ENCODE results near the gene MTMR11.

Gene MTMR11

DNA sequence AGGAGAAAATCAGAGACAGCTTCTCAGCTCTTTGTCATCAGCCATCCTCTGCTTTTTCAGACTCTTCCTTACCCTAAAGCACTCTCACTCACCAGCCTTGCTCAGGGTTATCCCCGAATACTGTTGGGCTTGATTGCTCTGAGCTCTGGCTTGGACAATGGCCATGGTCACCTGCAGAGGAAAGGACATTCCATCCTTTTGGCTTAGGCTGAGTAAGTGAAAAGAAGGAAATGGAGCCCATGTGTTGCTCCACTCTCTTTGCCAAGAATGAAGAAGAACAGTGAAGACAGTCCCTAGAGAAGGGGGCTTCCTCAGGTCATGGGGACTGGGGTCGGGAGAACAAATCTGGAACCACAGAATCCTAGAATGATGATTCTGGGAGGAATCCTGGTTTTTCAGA is 2.3 kb downstream of the MTMR11 start:
- no peak for DNase-seq (ENCODE audit: low spot score)

- DNase-seq (ENCODE audit: low spot score), result no peak
Observed at GRCh38 chr1:149933208-149933607, 3.5 kb downstream of the MTMR11 start.

DNA sequence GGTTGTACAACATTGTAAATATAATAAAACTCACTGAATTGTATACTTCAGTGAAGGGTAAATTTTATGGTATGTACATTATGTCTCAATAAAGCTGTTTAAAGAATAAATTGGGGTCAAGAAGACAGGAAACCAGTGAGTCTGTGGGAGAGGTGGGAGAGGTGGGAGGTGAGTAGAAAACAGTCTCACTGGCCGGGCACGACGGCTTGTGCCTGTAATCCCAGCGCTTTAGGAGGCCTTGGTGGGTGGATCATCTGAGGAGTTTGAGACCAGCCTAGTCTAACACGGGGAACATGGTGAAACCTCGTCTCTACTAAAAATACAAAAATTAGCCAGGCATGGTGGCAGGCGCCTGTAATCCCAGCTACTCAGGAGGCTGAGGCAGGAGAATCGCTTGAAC is 4.2 kb downstream of the MTMR11 start:
- no peak for DNase-seq (ENCODE audit: low spot score)

DNA sequence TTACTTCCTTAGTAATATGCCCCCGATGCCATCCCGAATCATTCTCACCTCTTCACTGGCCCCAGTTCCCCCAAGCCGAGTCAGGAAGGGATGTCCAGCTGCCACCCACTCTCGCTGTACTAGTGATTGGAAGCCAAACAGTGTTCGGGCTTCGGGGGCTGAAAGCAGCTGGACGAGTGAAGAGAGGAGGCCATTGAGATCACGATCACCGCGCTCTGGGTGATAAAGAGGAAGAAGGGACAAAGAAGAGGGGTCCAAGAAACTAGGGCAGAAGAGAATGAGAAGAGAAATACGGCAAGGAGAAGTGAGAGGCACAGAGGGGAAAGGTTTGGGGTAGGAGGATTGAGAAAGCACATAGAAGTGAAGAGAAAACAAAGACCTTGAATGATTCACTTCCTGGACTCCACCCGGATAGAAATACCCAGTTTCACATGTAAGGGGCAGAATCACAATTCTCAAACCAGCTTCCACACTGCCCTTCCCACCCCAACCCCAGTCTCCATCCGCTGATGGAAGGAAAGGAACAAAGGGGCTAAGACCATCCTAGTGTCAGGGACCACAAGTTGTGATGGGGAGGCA is 5.4 kb downstream of the MTMR11 start:
- DNase-seq (ENCODE audit: low spot score), result no peak

DNA sequence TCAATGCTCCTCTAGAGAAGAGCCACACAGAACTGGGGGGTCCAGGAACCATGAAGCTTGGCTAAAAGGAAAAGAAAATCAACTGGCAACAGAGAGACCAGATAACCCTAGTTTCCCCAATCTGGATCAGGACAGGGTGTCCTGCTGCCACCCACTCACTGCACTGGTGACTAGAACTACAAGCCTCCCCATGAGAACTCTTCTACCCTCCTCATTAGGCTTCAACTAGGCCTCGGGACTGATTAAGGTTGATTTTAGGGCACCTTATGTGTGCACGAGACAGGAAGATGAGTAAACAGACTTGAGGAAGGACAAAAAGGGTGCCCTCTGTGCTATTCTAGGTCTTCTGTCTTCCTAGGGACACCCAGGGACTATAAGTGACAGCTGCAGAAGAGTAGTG is 6.8 kb downstream of the MTMR11 start:
- DNase-seq (ENCODE audit: low spot score), result no peak

DNA sequence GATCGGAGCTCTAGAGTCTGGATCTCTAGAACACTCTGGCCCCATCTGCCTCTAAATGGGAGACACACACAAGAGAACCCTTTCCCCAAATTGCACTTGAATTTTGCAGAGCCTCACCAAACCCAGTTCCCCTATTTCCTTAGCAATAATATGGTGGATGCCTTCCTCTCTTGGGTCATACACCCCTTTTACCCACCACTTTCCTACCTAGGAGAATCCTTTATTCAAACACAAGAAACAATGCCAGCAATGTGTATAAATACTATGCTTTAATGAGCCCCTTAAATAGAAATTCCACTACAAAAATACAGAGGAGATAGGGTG is 8.3 kb downstream of the MTMR11 start:
- DNase-seq (ENCODE audit: low spot score), result no peak

- peak; percentile 91 for DNase-seq (ENCODE audit: low spot score)
Observed at GRCh38 chr1:149927563-149928400, 8.9 kb downstream of the MTMR11 start, which contains the start of gene SF3B4. Gene SF3B4 (minus strand): TSS chr1:149927803. CDS start chr1:149927759, 44 bp downstream.

GRCh38 chr1:149927056-149927562 is 9.6 kb downstream of the MTMR11 start:
- DNase-seq (ENCODE audit: low spot score), result no peak

DNA sequence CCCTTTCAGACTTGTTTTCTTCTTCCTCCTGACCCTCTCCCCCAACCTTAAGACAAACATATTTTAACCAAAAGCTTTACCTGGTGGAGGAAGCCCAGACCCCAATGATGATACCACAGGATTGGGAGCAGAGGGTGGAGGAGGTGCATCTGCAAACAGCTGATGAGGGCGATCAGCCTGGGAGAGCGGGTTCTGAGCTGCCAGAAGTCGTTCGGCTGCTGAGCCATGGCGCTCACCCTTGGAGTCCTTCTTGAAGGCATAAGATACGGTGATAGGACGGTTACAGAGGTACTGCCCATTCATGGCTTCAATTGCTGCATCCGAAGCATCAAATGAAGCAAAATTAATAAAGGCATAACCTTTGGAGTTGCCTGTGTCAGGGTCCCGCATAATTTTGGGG is 10.4 kb downstream of the MTMR11 start:
- no peak for DNase-seq (ENCODE audit: low spot score)

DNA sequence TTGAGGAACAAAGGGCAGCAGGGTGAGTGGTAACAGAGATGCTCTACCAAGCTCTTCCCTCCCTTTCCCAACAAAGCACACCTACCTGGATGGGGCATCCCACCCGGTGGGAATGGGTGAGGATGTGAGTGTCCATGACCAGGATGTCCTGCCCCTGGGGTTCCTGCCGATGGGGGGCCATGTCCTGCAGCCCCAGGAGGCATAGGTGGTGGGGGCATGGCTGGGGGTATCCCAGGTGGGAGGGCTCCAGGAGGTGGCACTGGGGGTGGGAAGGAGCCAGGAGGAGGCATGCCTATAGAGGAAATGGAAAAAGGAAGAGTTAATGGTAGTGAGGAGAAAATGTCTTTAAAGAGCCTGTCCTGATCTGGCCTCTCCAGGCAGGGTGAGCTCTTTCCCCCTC is 10.9 kb downstream of the MTMR11 start:
- no peak for DNase-seq (ENCODE audit: low spot score)

- DNase-seq (ENCODE audit: low spot score), result no peak
Observed at GRCh38 chr1:149925345-149925744, 11.3 kb downstream of the MTMR11 start.

DNA sequence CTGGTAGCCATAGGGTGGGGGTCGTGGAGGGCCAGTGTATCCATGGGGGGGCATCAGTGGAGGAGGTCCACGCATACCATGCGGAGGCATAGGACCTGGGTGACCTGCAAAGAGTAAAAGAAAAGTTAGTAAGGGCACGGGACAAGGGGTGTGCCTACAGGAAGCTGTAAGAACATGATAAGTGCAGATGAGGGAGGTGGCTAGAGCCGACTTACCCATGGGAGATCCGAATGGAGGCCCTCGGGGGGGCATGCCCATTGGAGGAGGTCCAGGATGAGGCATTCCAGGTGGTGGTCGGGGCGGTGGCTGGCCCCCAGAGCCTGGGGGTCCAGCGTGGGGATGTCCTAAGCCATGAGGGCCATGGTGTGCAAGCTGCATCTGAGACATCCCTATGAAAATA is 13.1 kb downstream of the MTMR11 start:
- DNase-seq (ENCODE audit: low spot score), result no peak

DNA sequence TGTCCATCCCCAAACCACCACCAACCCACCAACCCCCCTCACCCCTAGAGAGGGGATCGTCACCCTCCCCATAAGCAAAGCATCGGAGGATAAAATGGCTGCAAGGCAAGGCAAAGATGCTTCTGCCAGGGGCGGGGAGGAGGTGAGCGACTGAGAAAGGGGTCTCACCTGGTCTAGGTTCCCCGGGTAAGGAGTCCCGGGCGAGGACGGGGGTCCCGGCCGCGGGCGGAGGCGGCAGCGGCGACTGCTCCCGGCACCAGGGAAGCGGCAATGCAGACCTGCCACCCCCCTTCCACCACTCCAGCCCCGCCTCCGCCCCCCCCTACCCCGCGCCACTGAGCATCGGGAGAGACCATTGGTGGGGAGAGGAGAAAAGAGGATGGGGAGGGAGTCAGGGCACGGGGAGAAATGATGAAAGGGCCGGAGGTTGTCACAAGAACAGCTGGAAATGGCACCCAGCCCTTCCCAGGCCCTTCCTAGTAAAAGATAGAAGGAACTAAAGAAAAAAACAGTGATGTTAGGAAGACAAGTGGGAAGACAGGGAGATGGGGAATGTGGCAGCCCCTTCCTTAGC is 19.0 kb downstream of the MTMR11 start, which contains the start of gene SV2A:
Gene SV2A (minus strand): TSS at position 274 of the 574 bp plus-strand sequence. CDS start 4,004 bp downstream, outside the sequence.
- DNase-seq (ENCODE audit: low spot score), result peak; percentile 84

DNA sequence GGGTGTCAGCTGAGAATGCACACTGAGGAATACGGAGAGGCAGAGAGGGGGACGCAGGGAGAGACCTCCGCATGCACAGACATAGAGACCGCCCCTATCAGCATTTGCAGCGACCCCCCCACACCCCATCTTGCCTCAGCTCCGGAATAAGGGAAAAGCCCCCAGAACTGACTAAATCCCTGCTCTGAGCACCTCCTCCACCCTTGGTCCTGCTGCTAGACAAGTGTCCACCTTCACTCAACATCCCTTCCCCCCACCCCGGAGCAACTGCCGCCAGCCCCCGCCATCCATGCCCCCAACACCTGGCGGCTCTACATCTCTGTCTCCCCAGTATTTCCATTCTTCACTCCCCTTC is 19.8 kb downstream of the MTMR11 start:
- no peak for DNase-seq (ENCODE audit: low spot score)

DNA sequence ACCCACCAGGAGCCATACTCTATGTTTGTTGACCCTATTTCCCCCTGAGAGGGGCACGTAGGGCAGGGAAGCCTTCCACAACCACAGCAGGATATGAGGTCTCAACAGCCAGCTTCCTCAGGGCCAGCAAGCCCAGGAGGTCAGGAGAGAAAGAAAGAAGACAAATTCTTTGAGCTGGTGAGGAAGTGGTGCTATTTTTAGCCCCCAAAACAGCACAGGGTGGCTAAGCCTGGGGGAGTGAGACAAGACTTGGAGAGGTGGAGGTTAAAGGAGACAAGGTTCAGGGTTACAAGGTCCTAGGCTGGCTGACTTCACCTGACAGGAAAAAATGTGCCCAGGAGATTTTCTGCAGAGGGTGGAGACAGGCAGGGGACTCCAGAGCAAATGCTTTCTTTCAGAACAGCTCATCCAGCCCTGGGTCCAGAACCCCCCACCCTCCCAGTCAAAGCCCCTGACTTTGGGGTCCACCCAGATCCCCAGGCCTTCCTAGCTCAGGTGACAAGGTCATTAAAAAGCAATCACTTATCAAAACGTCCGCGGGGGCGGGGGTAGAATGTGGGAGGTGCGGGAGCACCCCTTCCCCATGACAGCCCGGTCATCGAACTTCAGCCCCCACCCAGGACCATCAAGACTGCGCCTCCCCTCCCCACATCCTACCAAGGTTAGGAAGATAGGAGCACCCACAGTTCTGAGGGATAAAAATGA is 20.3 kb downstream of the MTMR11 start:
- DNase-seq (ENCODE audit: low spot score), result no peak

DNA sequence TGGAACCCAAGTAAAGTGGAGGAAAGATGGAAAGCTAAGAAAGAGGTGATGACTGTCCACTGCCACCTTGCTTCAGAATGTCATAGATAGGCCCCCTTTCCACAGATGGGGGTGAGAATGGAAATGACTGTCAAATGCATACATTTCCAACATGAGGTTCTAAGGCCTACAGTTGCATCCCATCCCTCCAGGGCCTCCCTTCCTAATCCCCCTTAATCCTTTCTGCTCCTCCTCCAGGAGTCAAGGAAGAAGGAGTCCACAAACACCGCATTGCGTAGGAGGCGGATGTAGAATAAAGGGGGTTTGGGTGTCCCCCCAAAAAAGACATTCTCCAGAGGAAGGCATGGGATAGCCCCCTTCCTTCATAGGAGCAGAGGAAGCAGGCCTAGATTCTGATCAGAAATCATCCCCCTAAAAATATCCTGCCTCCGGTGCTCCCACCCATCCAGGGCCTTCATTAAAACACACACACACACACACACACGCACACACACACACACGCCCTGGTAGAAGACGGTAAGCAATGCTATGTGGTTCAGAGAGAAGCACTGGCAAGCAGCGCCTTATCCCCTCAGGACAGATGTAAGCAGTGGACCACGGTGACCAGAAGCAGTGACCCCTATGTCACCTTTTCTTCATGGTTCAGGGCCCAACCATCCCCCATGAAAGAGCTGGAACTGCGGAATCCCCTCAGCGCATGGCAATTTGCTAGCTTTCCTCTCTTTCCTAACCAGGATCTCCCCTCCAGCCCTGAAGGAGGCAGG is 21.1 kb downstream of the MTMR11 start:
- no peak for DNase-seq (ENCODE audit: low spot score)

DNA sequence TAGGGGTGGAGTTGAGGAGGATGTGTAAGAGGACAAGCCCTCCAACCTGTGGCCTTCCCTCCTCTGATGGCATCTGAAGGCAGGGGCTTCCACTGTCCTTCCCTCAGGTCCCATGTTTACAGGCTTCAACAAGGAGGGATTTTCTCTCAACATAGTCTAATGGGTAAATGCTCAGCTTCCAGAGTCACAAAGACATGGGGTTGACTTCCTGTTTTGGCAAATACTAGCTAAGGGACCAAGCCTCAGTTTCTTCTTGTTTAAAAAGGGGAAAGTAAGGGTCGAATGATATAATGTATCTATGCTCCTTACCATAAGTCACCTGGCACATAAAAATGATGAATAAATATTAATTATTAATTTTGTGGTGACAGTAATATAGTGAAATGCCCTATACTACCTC is 22.1 kb downstream of the MTMR11 start:
- no peak for DNase-seq (ENCODE audit: low spot score)

- no peak for DNase-seq (ENCODE audit: low spot score)
Observed at GRCh38 chr1:149906570-149907075, 30.1 kb downstream of the MTMR11 start.

- no peak for DNase-seq (ENCODE audit: low spot score)
Observed at GRCh38 chr1:149903836-149904491, 32.7 kb downstream of the MTMR11 start.

- DNase-seq (ENCODE audit: low spot score), result peak; percentile 95
Observed at GRCh38 chr1:149899460-149900284, 37.0 kb downstream of the MTMR11 start, which contains the start of gene BOLA1. Gene BOLA1 (plus strand): TSS chr1:149899568. CDS start chr1:149900060, 492 bp downstream.
